NOMO-1 treated with dmso at 0.1 percent for 144 hours (cell line): ENCODE data around the gene EPHA2.

Experiments used
- DNase-seq: peaks from one replicate; lab custom pipeline; 2025; ENCODE audit not compliant: unreplicated experiment; lab: John Stamatoyannopoulos, UW

The EPHA2 gene

DNA sequence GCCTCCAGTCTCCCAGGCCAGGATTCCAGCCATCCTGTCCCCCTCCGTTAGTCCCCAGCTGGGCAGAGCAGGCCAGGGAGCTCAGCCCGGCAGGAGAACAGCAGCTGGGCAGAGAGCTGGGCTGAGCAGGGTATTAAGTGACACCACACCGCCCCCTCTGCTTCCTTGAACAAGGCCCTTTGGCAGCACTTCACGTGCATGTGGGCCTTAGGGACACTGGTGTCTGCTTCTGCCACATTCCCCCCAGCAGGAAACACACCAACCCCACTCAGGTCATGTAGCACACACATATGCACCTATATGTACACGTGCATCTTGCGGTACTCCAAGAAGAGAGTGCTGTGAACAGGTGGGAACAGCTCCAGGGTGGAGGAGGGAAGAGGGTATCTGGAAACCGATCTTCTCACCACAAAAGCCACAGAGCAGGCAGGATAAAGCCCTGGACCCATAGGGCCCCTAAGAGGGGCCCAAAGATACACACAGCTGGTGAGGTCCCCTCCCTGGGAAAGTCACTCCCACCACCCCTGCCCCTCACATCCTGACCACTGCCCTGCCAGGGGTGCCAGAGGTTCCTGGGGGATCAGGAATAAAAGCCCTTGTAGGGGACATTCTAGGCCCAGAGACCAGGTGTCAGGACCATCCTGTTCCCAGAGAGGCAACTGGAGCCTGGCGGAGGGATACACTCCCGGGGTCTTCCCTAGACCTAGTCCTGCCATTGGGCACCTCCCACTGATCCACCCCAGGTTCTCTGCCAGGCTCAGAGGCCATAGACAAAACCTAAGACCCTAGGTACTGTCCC, 4.5 kb downstream of the EPHA2 start:
- no peak for DNase-seq

DNA sequence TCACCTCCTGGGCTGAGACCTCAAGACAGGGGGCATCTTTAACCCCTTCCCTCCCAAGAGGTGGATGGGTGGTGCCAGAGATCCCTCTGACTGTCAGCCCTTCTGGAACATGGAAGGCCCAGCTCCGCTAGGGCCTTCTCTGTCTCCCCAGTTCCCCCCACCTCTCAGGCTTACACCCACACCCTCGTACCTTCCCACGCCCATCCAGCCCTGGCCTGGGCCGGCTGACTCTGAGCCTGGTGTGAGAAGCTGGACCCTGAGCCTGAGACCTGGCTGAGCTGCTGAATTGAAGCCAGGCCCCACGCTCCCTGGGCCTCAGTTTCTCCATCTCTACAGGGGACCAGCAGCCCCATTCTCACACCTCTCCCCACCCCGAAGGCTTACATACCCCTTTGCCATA, 5.4 kb downstream of the EPHA2 start:
- no peak for DNase-seq

DNA sequence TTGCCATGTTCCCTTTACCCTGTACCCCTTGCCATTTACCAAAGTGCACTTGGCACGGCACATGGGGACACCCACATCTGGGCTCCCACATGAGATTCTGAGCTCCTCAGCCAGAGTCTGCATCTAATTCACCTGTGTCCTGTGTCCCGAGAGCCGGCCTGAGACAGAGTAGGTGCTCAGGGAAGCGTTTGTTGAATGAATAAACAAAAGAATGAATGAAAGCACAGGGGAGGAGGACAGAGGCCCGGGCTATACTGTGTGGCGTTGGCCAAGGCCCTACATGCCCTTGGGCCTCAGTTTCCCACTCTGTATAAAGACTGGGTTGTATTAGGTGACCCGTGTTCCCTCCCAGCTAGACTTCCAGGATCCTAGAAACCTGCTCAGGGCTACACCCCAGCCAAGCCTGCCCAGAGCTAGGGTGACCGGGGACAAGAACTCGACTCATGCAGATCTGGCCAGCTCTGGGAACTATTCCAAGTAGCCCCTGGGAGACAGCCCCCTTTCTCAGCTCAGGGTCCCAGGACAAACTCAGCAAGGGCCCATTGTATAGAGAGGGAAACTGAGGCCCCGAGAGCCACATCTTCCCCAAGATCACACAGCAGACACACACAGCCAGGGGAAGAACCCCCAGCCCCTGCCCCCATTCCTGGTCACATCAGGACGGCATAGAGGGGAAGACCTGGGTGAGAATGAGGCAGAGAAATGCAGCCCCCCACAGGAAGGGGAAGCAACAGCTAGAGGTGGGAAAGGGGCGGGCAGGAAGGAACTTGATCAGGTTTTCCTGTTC, 6.0 kb downstream of the EPHA2 start:
- no peak for DNase-seq

DNA sequence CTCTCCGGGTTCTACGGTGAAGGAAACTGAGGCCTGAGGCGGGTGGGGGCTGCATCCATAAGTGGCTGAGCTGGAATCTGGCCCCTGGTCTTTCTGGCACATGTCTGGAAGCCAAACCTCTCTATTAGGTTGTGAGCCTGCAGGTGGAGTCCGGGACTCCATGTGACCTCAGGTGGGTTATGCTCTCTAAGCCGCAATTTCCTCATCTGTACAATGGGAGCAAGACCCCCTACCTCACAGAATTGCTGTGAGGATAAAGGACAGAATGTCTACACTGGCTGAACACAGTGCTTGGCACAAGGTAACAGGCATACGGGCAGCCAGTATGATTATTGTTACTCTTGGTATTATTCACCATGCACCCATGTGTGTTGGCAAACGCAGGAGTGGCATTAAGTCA, 6.7 kb downstream of the EPHA2 start:
- no peak for DNase-seq

DNA sequence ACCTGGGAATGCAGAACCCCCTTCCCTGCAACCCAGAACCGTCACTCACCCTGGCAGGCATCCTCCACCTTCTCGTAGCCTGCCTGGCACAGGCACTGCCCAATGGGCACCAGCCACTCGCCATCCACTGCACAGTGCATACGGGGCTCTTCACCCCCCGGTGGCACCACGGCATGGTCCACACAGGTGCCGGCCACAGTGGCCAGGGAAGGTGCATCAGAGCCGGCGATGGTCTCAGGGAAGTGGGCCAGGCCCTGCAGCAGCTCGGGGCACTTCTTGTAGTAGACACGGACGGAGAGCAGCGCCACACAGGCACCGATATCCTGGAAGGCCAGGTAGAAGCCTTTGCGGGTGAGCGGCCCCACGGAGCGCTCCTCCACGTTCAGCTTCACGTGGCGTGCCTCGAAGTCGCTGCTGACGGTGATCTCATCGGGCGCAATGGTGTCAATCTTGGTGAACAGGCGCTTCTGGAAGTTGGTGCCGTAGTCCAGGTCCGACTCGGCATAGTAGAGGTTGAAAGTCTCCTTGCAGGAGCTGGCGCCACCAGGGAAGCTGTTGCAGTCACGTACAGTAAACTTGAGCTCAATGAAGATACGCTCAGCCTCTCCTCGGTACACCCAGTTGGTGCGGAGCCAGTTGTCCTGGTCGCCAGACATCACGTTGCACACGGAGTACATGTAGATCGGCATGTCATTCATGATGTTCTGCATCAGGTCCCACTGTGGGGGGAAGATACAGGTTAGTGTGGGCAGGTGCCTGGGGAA, 7.4 kb downstream of the EPHA2 start:
- no peak for DNase-seq

DNA sequence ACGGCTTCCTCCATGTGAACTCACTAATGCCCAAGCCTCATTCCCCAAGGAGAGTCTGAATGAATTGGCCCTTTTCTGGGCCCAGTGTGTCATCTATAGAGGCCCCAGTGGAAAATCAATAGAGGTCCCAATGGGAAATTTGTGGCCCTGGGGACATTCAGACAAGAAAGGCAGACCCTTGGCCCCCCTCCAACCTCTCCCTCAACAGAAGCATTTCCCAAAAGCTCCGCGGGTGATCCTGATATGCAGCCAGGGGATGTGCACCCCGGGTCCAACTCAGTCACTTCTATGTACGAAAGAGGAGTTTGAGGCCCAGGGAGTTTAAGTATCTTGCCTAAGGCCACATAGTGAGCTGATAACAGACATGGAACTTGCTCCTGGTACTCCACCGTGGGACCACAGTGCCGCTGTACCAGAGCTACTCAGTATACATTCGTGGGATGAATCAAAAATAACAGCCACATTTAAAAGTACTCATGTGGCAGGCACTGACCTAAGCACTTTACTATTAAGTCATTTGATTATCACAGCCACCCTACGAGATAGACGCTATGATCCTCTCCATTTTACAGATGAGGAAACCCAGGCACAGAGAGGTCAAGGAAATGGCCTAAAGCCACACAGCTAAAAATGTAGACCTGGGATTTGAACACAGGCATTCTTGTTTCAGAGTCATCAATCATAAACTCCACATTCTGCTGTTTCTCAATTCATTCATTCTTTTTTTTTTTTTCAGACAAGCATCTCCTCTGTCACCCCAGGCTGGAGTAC, 8.5 kb downstream of the EPHA2 start:
- DNase-seq, result no peak

DNA sequence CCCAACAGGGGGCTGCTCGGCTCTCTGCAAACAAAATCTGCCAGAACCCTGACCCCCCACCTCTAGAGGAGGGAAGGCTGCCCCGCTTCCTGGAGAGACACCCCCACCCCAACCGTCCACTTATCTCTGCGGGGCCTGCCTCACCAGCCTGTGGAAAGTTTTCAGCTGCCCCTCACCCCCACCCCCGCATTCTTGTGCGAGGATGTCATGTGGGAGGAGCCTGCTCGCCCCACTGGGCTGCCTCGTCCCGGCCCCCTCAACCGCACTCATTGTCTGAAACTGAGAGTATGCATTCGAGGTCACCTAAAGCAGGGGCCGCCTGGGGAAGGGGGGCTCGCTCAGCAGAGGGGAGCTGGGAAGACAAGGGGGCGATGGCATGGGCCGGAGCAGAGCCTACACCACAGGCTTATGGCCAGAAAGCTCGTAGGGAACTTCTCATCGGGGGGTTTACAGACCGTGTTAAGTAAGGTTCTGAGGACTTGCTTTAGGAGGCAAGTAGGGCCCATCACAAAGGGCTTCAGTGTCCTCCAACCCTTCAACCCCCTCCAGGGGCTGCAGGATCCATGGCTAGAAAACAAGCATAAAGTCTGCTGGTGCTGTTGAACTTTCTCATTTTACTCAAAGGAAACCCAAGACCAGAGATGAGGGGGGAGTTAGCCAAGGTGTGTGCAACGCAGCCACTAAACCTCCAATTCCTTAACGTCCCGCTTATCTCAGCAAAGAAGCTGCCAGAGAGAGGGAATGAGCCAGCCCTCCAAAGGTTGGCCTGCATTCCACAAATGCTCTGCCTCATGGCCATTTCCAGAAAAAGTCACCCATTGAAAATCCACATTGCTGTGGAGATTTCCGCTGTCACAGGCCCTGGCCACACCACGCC, 9.4 kb downstream of the EPHA2 start:
- no peak for DNase-seq

DNA sequence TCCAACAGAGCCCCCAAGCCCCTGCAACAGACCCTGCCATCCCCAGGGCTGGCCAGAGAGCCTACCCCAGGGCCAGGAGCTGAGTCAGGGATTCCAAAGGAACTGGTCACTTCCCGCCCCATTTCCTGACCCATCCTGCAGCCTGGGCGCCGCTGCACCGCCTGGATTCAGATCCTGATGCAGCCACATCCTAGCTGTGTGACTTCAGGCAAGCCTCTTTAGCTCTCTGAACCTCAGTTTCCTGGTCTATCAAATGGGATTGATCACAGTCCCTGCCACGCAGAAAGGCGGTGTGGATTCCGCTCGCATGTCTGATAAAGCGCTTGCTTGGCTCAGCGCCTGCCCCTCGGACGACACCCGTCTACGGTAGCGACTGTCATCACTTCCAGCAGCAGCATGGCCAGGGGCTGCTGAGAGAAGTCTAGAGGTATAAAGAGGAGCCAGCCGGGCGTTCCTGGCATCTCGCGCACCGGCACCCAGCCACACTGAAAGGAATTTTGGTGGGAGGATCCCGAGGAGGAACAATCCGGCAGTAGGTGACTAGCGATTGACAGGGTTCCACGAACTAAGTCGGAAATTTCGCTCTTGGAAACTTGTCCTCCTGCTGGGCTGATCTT, 10.1 kb downstream of the EPHA2 start:
- no peak for DNase-seq

DNA sequence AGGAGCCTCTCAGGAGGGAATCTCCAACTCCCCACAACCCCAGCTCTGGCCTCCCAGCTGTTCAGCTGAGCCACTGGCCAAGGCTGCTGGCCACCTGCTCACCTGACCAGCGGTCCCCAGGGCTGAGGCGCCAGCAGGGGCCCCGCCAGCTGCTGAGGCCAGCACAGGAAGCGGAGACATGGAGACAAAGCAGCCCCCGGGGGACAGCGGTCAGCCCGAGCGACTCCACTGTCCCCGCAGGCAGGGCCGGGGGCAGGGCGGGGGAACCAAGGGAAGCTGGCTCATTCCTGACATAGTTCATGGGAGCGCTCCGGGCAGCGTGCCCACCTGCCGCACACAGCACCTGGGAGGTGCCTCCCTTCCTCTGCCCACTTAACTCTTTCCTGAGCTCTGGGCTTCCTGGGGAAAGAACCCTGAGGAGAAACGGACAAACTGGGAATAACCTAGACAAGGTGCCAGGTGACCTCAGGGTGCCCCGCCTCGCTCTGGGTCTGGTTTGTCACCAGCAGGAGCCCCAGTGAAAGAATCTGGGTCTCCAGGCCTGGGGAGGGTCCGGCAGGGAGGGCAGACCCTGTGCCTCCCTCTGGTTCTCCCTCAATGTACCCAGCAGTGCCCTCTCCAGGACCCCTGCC, 10.7 kb downstream of the EPHA2 start:
- DNase-seq, result no peak

DNA sequence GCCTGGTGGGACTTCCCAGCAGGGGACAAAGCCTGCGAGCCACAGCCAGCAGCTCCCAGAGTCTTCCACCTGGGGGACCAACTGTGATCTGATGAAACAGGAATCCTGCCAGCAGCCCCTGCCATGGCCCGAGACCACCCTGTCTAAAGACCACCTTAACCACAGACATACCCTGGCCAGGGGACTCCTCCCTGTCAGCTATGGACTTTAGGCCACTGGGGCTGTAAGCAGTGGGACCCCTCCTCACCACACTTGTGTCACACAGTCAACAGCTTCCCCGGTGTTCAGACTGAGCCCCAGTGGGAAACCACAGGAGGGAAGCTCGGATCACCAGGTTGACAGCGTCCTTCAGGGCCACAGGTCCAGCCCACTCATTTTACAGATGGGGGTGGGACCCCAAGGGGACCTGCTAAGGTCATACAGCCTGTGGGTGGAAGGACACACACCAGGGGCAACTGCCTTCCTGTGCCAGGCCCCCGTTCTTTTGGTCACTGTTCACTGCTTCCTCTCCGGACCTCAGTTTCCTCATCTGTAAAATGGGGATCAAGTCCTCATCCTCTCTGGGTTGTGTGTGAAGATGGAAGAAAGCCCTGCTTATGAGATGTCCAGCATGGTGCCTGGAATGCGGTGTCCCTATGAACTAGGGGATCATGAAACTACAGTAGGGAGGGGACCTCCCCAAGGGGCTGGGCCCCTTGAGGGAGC, 11.4 kb downstream of the EPHA2 start:
- no peak for DNase-seq

DNA sequence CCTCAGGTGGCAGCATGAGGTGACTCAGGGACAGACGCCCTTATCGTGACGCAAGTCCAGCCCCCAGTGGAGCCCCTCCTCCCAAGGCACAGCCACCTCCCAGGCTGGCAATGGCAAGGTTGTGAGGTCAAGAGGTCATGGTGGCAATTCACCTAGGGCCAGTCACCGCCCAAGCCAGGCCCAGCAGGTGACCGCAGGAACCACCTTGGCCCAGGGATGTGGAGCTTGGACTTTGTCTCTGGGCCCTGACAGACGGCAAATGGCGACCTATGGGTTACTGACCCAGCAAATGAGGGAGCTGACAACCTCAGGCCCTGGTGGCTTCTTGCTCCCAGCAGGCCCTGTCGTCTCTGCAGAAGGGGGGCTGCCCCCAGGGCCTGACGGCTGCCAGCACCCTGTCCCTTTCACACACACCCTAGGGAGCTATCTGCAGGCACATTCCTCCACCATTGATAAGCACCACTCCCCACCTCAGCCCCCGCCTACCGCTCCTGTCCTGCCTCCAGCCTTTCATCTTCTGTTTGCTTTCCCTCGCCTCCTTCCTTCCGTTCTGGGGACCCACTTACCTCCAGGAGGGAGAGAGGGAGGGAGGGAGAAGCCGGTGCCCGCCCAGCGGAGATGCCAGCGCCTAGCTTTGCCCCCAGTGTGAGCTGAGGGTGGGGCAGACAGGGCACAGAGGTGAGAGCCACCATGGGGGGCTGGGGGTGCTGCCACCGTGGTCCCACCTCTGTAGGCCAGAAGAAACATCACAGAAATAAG, 12.1 kb downstream of the EPHA2 start:
- no peak for DNase-seq

DNA sequence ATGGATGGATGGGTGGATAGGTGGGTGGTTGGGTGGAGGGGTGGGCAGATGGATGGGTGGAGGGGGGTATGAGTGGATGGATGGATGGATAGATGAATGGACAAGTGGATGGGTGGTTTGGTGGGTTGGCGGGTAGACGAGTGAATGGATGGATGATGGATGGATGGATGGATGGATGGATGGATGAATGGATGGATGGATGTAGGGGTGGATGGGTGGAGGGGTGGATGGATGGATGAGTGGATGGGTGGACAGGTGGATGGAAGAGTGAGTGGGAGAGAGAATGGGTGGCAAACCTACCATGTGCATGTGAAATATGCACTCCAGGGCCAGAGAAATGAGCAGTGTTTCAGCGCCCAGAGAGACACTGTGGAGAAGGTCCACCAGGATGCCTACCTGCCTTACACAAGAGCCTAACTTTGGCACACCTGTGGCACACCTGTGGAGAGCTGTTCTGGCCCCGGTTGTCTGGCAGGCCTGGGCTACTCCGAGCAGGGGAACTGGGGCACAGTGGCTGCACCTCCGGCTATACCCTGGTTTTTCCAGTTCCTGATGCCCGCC, 12.8 kb downstream of the EPHA2 start:
- DNase-seq, result no peak

DNA sequence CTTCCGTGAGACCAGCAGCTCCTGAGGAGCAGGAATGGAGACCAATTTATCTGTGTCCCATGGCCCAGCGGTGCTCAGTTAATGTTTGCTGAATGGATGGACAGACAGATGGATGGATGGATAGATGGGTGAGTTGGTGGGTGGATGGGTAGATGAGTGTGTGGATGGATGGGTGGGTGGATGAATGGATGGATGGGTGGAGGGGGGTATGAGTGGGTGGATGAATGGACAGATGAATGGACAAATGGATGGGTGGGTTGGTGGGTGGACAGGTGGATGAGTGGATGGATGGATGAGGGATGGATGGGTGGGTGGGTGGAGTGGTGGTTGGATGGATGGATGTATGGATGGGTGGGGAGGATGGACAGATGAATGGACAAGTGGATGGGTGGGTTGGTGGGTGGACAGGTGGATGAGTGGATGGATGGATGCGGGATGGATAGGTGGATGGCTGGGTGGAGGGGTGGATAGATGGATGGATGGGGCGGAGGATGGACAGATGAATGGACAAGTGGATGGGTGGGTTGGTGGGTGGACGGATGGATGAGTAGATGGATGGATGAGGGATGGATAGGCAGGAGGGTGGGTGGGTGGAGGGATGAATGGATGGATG, 13.4 kb downstream of the EPHA2 start:
- DNase-seq, result no peak

DNA sequence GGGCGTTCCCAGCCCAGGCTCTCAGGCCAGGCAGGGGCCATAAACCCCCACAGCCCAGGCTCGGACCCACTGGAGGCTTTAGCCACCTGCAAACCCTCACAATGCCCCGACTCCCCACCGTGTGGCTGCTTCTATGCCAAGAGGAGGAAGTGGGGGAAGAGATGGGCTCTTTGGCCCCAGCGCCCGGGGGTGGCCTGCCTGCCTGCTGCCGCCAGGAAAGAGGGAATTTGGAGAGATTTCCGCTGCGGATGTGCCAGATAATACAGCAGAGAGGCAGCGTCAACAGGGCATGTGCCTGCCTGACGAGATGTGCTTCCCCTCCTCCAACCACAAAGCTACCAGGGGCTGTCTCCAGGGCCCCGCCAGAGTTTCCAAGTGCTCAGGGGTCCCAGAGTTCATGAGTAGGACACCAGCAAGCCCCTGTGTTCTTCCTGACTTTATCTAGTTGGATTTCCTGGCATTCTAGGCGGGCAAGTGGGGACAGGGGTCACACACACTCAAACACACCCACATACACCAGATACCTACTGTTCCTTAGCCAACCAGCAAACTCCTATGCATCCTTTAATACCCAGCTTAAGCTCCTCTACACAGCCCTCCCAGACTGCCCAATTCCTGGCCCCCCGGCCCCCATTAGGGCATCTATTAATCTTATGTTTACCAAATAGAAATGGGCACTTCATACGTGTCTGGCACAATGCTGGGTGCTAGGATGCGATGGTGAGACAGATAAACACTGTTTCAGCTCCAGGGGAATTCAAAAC, 14.1 kb downstream of the EPHA2 start:
- no peak for DNase-seq

DNA sequence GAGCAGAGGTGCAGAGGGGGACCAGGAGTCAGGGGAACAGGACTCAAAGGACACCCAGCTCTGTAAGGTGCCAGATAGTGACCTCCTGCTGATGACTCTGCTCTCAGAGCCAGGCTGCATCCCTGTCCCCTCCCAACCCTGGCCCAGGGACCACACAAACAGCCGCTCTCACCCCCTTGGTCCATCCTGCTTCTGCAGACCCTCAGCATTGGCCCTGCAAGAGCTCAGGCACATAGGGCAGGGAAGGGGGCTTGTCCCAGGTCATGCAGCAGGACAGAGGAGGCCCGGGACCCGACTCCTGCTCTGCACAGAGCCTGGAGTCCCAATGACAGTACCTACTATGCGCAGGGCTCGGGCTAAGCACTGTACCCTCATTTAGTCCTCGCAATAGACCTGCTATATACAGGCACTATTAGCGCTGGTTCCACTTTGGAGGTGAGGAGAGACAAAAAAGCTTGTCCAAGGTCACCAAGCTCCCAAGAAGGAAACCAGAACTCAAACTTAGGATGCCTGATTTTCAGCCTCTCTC, 15.7 kb downstream of the EPHA2 start:
- no peak for DNase-seq

DNA sequence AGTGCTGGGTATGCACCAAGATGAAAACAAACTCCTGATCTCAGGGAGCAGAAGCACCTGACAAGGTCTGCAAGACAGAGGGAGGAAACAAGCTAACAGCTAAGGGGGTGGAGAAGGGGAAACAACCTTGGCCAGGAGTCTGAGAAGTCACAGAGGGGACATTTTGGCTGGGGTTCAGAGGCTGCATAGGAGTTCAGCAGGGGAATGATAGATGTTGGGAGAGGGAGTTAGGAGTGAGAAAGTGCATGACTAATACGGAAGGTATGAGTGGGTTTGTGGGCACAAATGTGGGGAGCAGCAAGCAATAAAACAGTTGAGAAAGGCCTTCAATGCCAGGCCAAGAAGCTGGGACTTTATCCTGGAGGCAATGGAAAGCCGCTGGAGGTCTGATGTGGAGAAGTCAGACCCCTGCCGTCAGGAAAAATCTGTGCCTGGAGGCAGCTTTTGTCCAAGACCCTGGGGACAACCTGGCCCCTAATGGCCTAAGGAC, 16.4 kb downstream of the EPHA2 start:
- DNase-seq, result no peak
